ENCODE results near the gene CLSTN1.

The CLSTN1 gene

DNA sequence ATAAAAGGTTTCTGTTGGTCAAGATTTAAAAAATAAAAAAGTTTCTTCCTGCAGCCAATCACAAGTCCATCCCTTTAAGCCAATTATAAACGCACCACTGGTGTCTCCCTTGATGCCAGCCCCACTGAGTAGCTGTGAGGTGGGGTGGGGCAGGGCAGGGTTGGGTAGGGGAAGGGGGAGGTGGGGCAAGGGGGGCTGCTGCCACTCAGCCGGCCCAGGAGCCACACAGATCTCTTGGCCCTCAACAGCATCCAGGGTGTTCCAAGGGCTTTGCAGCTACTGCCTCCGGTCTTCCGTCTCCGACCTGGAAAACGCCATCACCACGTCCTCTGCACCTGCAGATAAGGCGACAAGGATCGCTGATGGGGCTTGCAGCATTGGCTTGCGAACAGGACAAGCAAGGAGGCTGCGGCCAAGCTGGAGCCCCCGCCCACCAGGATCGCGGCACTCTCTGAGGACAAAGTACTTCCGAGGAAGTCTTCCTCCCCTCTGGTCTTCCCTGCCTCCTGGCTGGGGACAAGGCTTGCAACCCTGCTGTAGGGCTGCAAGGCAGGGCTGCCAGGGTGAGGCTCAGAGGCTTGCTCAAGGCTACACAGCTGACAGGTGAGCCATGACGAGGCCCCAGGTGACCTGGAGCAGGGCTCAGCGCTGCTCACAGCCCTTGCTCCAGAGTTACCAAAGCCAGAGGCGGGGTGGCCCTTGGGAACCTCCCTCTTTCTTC is 26.8 kb upstream of the CLSTN1 start:
- no peak for DNase-seq (ENCODE audit: low spot score)

DNA sequence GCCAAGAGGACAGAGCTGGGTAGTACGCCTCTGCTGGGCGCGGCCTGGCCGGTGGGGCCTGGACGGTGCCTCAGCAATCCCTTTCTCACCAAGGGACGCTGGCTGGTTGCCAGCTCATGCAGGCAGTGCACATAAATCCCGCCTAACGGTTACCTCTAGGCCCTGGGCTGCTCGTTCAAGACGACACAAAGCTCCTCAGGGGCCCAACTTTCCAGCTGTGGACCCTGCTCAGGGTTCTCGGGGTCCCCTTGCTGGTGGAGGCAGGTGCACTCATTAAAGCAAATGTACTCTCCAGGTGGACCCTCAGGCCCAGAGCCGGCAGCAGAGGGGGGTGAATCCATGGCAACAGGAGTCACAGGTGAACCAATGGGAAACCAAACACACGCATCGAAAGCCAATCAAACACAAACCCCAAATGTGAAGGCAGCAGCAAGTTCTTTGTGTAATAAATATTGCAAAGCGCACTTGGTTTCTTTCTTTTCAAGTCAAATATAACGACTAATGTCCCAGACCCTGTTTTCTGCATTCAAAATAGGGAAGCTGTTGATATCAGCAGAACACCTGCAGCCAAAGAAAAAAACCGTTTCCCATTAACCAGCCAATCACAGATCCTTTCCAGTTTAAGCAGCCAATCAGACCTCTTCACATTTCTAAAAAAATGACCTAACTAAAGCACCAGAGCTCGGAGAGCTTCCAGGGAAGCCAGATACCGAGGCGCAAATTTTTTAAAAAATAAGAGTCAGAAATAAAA is 26.1 kb upstream of the CLSTN1 start:
- no peak for DNase-seq (ENCODE audit: low spot score)

DNA sequence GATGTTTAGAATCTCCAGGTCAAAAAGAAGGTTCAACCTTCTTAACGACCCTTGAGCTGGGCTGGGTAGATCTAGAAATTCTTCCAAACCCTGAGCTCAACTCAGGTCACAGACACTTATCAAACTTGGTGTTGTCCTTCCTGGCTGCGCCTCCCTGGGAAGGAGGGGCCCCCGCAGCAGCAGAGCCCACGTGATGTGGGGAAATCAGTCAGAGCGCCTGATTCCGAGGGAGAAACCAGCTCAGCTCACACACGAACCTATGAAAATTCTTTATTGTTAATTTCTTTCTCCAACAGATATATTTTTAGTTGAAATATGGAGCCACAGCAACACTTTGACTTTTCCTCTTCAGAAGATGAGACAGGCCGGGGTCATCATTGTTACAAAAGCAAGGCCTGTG is 24.3 kb upstream of the CLSTN1 start:
- no peak for DNase-seq (ENCODE audit: low spot score)

DNA sequence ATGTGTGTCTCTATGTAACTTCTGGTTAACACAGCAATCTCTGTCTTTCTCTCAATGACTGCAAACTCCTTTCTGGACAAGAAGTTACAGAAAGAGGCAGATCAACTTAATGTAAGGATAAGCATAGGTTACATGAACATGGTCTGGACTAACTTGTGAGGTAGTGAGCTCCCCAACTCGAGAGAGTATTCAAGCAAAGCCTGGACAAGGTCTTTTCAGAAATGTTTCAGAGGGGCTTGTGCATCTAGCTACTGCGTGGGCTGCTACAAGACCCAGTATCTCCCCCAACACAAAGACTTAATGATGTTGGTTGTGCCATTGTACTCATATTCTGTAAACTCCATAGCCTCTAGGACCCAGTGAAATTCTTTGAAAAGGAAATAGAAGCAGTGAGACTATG is 23.5 kb upstream of the CLSTN1 start:
- DNase-seq (ENCODE audit: low spot score): no peak

DNA sequence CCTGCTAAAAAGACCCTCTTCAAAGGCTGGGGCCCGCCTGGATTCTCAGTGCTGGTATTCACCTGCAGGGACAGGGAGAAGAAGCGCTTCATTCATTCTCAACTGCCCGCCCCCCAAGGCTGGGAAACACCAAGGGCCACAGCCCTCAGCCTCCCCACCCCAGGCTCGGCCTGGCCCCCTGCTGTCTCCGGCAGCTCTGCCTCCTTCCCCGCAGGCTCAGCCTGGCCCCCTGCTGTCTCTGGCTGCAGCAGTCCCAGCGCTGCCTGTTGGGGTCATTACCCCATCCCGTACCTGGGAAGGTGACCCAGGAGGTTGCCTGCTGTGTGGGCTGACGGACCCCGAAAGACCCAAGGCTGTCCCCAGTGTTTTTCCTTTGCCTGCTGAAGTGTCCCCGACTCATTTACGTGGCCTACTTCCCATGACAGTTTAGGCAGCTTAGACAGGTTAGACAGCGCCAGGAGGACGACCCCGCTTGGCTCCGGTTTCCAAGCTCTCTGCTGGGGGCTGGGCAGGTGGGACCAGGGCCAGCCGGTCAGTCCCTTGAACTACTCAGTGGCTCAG is 22.9 kb upstream of the CLSTN1 start:
- no peak for DNase-seq (ENCODE audit: low spot score)

DNA sequence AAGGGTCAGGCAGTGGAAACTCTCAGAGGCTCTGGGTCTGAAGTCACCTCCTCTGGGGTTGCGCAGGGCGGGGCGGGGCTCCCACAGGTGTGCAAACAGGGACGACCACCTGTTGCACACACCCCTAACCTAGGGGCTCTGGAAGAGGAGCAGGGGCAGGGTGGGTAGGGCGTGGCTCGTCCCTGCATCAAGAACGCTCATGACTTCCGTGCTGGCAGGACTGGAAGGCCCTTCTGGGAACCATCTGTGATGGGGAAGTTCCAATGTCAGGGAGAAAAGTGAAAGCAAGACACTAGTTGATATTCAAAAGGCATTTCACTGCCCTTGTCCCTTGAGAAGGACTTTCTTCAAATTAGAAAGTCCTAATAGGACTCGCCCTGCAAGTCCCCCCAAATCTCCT is 22.1 kb upstream of the CLSTN1 start:
- DNase-seq (ENCODE audit: low spot score): no peak

DNA sequence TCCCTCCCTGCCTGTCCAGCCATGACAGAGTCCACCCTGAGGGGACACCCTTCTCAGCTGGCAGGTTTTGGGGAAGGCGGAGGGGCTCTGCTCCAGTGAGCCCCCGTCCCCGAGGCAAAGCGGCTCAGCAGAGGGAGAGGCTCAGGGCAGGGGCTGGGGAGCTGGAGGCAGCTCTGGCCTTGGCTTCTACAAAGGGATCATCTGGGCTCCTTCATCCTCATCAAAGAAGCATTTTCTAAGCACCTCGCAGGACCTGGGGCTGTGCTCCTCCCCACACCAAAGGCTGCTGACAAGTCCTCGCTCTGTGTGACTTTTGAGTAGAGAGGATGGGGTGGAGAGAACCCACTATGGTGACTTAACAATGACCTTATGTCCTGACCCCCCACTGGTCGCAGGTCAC is 21.0 kb upstream of the CLSTN1 start:
- no peak for DNase-seq (ENCODE audit: low spot score)

DNA sequence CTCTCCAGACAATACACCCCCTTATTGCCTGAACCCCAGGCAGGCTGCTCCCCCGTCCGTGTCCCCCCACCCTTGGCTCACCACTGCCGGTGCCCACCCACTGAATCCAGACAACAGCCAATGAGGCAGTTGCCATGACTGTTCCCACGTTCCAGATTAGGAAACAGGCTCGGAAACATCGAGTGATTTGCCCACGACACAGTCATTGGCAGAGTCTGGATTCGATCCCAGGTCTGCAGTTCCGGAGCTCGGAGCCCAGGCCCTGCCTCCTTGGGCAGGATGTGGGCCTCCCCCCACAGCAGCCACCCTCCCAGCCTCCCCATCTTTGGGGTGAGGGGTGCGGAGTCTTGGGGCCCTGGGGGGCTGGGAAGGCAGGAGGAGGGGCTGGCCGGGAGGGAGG is 20.3 kb upstream of the CLSTN1 start:
- peak; percentile 34 for DNase-seq (ENCODE audit: low spot score)

DNA sequence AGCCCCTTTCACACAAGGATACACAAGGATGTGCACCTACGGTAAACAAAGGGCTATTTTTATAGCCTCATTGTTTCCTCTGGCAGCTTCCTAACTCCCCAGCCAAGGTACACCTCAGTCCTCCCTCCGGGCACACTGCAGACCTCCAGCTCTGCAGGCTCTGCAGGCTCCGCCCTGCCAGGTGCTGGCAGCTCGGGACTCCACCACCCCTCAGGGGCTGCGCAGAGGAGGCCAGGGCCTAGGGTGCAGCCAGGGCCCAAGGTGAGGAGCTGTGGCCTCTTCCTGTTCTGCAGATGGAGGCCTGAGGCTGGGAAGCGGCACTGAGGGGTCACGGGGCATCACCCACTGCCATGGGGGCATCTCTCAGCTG is 19.8 kb upstream of the CLSTN1 start:
- DNase-seq (ENCODE audit: low spot score): no peak

DNA sequence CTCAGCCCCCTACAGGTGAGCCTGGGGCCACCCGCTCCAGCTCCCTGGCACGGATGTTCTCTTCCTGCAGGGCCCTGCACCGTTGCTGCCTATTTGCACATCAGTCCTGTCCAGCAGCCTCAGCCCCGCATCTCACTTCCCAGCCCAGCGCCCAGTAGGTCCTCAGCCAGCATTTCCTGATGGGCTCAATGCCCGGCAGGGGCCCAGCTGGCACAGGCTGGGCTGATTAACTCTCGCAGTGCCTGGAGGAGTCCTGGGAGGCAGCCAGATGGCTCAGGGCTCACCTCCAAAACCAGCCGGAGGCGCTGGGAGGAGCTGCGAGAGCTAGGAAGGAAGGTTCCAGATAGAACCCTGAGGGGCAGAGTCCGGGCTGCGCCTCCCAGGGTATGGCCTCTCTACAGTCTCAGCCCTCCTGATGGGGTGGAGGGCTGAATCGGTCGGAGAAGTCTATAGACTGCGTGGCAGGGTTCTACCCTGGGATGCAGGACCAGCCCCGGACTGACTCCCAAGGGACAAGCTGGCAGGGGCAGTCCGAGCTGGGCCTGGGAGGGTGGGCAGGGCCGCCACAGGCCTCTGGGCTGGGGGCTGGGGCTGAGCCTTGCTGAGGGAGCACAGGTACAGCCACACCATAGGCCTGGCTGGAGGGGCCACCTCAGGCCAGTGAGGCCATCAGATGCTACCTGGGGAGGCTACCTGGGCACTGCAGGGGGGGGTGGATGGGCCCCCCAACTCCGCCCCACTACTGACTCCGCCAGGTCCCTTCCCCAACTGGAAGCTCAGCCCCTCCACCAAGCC is 19.2 kb upstream of the CLSTN1 start:
- no peak for DNase-seq (ENCODE audit: low spot score)

DNA sequence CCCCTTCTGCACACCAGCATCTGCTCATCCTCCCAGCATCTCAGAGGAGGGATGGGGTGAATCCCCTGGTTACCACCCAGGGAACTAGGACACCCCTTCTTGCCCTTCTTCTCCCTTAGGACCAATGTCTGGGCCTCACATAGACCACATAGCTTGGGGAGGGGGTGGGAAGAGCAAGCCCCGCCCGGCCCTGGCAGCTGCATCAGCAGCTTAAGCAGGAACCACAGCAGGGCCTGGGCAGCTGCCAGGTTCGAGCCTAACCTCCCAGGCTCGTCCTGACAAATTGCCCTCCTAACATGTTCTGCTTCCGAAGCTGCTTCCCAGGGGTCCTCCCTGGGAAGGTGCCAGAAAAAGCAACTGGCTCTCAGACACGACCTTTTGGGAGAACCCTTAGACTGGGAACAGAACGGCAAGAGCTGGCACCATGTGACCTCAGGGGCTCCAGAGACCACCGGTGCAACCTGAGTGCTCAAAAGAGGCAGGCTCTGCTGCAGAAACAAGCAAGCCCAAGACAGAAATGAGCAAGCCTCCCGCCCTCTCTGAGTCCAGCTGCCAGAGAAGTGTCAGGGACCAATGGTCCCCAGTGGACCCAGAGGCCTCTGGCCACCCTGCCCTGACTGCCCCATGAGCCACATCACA is 18.4 kb upstream of the CLSTN1 start:
- DNase-seq (ENCODE audit: low spot score): no peak

DNA sequence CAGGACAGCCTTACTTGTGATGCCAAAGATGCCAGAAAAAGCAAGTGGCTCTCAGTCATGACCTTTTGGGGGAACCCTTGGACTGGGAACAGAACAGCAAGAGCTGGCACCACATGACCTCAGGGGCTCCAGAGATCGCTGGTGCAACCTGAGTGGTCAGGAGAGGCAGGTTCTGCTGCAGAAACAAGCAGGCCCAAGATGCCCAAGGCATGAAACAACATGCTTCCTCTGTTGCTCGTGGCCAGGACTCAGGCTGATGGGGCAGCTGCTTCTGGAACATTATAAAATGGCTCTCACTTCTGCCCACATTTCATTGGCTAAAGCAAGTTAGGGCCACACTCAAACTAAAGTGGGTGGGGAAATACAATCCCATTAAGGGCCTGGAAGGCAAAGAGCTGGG is 17.7 kb upstream of the CLSTN1 start:
- no peak for DNase-seq (ENCODE audit: low spot score)

DNA sequence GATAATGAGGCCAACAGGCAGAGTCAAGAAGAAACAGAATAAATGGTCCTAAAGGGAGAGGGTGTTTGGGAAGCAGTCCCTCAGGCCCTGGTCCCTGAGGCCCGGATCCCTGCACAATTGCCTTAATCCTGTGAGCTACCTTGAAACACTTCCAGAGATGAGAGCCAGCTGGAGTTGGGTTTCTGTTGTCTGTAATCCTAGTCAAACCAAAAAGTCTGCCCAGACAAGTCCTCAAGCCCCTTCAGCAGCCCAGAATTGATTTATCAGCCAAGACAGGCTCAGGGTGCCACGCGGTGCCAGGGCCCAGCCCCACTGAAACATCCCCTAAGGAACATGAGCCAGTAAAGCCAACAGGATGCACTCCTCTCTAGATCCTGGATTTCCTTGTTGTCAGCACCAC is 16.4 kb upstream of the CLSTN1 start:
- no peak for DNase-seq (ENCODE audit: low spot score)

DNA sequence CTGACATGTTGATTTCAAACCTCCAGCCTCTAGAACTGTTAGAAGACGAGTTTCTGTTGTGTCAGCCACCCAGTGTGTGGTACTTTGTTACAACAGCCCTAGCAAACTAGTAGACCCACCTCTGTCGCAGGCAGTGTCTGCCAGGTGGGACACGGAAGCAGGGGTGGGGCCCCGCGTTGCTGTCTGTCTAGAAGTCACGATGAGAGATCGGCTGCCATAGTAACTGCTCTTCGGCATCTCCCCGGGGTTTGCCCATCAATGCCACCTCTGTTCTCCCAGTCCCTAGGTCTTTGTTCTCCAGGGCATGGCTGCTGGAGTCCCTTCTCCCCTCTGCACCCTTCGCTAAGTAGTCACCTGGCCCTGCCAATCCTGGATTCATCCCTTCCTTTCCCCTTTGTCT is 15.2 kb upstream of the CLSTN1 start:
- peak; percentile 7 for DNase-seq (ENCODE audit: low spot score)

DNA sequence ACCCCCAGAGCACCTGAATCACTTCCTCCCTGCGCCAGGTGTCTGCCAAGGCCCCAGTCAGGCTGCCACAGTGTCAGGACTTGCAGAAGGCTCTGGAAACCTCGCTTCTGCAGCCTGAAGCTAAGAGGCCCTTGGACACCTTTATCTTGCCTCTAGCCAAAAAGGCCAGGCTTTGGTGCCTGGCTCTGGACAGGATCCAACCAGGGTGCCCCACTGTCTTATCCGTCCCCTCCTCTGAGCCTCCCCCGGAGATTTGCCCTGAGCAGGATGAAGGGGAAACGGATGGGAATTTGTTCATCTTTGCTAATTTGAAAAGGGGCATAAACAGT is 12.8 kb upstream of the CLSTN1 start:
- DNase-seq (ENCODE audit: low spot score): no peak

DNA sequence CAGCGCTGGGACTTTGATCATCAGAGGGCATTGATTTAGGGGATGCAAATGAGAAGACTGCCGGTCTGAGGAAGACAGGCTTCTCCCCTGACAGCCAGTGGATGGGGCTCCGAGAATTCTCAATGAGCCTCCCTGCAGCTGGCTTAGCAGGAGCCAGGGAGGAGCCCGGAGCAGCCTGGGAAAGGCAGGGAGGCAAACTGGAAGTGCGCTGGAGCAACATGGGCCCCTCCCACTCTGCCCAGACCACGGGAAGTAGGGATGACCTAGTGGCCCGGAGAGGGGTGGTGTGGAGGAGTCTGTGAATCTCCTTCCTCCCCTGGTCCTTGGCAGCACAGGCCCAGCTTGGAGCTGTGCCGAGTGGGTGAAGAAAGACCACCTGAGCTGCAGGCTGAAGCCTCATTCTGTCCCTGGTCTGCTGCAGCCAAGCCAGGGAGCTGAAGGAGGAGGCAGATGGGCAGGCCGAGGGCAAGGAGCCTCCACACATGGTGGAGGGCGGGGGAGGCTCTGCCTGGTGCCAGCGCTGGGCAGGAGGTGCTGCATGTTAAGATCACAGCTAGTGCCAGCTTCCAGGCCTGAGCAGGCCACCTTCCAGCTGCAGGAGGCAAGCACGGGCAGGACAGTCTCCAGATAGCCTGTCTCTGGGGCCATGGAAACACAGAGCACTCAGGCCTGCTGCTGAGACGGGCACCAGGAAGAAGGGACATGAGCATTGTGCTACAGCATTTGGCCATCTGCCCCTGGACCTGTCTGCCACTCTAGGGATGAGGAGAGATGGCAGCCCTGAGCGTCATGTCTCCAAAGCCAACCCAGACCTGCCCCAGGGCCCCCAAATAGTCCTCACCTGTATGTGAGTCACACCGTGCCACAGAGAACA is 12.2 kb upstream of the CLSTN1 start:
- DNase-seq (ENCODE audit: low spot score): peak; percentile 46

DNA sequence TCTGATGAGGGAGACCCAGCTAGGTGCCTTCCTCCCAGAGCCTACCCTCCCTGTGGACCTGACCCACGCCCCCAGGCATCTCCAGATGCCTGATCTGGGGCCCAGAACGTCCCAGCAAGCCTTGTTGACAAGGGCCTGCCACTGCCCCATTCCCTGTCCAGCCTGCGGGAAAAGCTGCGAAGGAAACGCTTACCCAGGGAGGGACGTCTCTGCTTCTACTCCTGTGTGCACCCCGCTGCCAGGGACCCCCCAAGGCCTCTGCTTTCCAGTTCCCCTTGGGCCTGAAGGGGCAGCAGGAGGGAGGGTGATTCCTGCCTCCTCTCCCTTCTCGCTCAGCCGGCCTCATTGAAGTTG is 11.6 kb upstream of the CLSTN1 start:
- no peak for DNase-seq (ENCODE audit: low spot score)

DNA sequence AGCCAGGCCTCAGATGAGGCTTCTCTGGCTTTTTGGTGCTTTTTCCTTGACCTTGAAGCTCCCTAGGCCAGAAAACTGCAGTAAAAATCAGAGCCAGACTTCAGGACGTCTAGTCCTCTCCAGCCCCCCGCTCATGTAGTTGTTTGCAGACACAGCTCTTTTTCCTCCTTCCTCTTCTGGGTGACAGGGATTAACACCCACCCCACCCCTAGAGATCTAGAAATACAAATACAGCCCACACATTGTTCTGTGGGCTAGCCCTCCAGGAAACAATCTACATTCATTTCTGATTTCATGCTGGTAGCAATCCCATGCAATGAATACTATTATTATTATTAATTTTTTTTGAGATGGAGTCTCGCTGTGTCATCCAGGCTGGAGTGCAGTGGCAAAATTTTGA is 9.9 kb upstream of the CLSTN1 start:
- DNase-seq (ENCODE audit: low spot score): no peak

DNA sequence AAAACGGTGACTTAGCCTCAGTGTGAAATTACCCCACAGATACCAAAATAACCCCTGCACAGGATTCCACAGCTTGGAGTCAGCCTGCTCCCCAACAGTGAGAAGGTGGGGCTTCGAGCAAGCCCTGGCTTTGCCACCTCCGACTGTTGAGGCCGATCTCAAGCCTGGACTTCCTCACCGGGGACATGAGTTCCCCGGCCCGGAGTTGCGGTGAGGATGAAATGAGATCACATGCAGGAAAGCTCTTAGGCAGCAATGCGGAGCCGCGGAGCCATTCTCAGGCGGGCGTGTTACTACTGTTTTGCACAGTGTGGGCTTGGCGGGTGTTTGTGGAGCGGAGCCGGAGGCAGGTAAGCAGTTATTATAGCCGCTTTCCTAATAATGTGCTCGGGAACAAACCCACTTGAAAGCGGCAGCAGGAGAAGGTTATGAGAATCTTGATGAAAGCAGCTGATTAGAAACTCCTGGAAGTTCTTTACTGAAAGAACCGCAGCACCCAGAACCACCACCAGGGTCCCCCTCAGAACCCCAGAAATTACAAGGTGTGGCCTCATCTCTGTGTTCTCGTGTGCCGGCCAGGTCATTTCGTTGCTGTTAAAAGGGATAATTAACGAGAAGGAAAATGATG is 3.9 kb upstream of the CLSTN1 start:
- DNase-seq (ENCODE audit: low spot score): no peak

DNA sequence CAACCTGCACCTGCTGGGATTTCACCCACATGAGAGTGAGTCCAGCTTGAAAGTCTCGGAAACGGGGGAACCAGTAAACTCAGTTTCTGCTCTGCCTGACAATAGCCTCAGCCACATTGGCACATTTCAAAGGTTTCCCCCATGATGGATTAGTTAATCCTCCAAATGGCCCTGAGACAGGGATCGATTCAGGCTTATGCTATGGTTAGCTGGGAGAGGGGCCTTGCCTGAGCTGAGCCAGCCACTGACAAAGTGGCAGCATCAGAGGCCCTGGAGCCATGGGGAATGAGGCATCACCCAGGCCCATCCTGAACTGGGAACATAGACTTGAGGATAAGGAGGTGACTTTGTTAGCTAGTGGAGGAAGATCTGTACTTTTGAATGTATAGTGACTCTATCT is 2.9 kb upstream of the CLSTN1 start:
- no peak for DNase-seq (ENCODE audit: low spot score)

DNA sequence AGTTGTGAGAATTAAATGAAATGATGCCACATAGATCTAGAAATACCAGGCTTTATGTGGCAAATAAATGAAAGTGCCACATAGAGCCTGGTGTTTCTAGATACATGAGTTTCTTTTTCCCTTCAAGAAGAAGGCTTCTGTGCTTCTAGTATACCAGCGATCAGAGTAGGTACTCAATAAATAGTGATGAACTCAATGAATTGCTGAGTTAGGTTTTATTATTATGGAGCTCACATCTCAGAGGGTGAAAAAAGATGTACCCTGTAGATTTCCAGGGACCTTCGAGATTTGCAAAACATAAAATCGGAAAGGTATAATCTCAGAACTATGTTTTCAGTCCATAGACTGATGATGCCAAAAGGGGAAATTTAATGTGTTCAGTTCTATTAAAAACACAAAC is 2.3 kb upstream of the CLSTN1 start:
- DNase-seq (ENCODE audit: low spot score): no peak

Measured in AG08396 (cell line).